WERI-Rb-1 (cell line): Measurements from ENCODE around the gene APOBR.

ENCODE experiments used
- DNase-seq: peaks from one replicate; pipeline ENCODE4 v3.0.0-alpha.2; 2020
- H3K27ac ChIP-seq: fragments of 250-450 bp; sonication (Bioruptor Pico); 2 replicates; pipeline ENCODE4 v1.5.1; 2020; ENCODE audit warnings: mild to moderate bottlenecking, moderate library complexity
- H3K27me3 ChIP-seq: fragments of 250-450 bp; sonication (Bioruptor Pico); 2 replicates; pipeline ENCODE4 v1.5.1; 2021; ENCODE audit warnings: mild to moderate bottlenecking, low read depth, moderate library complexity; ENCODE audit not compliant: insufficient read depth, severe bottlenecking
- H3K36me3 ChIP-seq: fragments of 250-450 bp; sonication (Bioruptor Pico); 2 replicates; pipeline ENCODE4 v1.5.1; 2020; ENCODE audit warnings: mild to moderate bottlenecking, moderate library complexity
- H3K4me3 ChIP-seq: 2 replicates; pipeline ENCODE4 v1.5.1; 2011; ENCODE audit warnings: low read depth, mild to moderate bottlenecking, control low read depth, low read length
- H3K9me3 ChIP-seq: fragments of 250-450 bp; sonication (Bioruptor Pico); 2 replicates; pipeline ENCODE4 v1.5.1; 2021; ENCODE audit warnings: mild to moderate bottlenecking, moderate library complexity; ENCODE audit not compliant: severe bottlenecking
- TF ChIP-seq, protein P1 (sequence below): IDR thresholded peaks from 2 replicates; pipeline ENCODE4 v1.5.1; 2011; ENCODE audit warnings: low read depth, mild to moderate bottlenecking, control low read depth, inconsistent platforms, low read length

Gene APOBR

DNA sequence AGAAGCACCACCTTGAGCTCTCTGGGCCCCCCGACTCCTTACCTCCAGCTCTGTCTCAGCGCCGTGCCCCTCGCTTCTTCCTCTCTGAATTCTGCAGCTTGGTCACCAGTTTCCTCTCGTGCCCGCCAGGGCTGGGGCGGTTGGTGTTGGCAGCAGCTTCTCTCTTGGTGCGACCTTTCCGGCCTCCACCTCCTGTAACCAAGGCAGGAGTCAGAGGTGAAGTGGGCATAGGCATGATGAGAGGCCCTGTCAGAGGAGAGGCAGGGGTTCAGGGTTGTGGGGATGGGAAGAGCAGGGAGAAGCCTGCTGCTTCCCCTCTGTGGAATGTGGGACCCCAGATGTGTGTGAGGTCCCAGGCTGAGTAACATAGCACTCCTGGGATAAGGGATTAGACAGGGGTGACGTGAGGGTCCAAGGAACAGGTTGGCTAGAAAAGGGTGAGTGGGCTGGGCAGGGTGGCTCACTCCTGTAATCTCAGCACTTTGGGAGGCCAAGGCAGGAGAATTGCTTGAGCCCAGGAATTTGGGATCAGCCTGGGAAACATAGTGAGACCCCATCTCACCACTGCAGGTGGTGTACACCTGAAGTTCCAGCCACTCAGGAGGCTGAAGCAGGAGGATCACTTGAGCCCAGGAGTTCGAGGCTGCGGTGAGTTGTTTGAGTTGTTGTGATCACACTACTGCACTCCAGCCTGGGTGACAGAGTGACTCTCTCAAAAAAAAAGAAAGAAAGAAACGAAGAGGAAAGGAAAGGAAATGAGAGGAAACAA, 43.7 kb downstream of the APOBR start:
- no peaks in the 10 kb centered on the region for H3K27me3 ChIP-seq
- no peak overlapping the region for H3K27ac ChIP-seq
- no peak overlapping the region for H3K4me3 ChIP-seq
- no peaks in the 10 kb centered on the region for H3K36me3 ChIP-seq
- H3K9me3 ChIP-seq: no peaks in the 10 kb centered on the region
- DNase-seq: no peak
- TF ChIP-seq, protein P1, sequence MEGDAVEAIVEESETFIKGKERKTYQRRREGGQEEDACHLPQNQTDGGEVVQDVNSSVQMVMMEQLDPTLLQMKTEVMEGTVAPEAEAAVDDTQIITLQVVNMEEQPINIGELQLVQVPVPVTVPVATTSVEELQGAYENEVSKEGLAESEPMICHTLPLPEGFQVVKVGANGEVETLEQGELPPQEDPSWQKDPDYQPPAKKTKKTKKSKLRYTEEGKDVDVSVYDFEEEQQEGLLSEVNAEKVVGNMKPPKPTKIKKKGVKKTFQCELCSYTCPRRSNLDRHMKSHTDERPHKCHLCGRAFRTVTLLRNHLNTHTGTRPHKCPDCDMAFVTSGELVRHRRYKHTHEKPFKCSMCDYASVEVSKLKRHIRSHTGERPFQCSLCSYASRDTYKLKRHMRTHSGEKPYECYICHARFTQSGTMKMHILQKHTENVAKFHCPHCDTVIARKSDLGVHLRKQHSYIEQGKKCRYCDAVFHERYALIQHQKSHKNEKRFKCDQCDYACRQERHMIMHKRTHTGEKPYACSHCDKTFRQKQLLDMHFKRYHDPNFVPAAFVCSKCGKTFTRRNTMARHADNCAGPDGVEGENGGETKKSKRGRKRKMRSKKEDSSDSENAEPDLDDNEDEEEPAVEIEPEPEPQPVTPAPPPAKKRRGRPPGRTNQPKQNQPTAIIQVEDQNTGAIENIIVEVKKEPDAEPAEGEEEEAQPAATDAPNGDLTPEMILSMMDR: no peak

DNA sequence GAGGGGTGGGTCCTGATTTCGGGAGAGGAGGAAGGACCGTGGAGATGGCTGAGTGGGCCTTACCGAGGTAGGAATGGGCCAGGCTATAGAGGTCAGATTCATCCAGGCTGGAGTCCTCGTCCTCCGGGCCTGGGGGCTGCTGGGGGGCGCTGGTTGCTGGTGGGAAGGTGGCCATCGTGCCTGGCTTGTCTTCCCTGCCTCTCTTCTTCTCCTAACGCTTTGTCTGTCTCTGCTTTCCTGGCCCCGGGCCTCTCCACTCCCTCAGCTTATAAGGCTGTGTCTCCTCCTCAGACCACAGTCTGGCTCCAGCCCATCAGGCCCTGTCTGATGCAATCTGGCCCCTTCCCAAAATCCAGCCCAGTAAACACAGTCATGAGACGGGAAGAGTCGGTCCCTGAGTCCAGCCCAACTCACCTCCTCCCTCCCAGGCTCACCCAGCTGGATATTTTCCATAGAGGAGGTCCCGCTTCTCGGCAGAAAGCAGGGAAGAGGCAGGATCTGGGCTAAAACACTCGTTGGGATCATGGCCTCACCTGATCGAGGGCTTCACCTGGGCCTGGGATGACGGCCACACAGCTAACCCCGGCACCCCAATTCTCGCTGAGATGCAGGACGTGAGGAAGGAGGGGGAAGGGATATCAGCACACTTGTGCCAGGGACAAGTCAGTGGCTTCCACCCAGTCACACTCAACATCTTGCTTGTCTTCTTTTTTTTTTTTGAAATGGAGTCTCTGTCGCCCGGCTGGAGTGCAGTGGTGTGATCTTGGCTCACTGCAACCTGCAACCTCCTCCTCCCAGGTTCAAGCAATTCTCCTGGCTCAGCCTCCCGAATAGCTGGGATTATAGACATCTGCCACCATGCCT, 44.5 kb downstream of the APOBR start, which contains the start of gene NUPR1:
TSS of gene NUPR1 (minus strand) at position 242 of the 864 bp plus-strand sequence. CDS start at position 175, 67 bp downstream.
- Histone ChIP-seq H3K27me3 (no peaks in the 10 kb centered on the region), H3K27ac (no peak within 1 kb of the TSS), H3K4me3 (no peak within 1 kb of the TSS), H3K9me3 (no peaks in the 10 kb centered on the region), H3K36me3 (no peaks in the 10 kb centered on the region)
- no peak for DNase-seq
- TF ChIP-seq, protein P1: no peak

DNA sequence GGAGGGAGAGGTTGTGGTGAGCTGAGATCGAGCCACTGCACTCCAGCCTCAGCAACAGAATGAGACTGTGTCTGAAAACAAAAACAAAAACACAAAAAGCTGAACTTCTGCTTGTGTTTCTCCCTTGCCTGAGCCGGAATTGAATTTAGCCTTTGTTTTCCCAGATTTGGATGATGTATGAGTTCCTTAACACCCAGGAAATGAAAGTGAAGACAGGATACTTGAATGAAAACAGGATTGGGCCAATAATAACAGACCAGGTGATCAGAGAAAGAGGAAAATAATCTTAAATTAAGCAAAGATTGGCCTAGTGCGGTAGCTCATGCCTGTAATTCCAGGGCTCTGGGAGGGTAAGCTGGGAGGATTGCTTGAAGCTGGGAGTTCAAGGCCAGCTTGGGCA, 45.9 kb downstream of the APOBR start:
- no peaks in the 10 kb centered on the region for H3K27me3 ChIP-seq
- H3K27ac ChIP-seq: no peak overlapping the region
- H3K4me3 ChIP-seq: no peak overlapping the region
- H3K9me3 ChIP-seq: no peaks in the 10 kb centered on the region
- TF ChIP-seq, protein P1: no peak
- no peak for DNase-seq
- no peaks in the 10 kb centered on the region for H3K36me3 ChIP-seq

DNA sequence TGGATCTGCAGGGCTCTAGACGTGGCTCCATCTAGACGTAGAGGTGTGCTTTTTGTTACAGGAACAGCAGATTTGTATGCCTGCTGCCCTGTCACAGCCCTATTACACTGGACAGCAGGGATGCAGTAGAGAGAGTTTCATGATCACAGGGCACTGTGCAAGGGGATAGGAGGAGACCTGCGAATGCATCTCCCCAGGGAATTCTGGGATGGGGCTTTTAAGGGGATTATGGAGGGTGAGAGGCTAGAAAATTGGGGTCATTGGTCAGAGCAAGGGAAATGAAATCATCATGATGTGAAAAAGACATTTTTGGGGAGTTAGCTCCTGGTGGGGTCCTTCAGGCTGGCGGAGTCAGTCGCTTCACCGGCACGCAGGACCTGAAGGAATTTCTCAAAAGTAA, 48.2 kb downstream of the APOBR start:
- H3K27me3 ChIP-seq: no peaks in the 10 kb centered on the region
- H3K27ac ChIP-seq: no peak overlapping the region
- TF ChIP-seq, protein P1: no peak
- no peaks in the 10 kb centered on the region for H3K9me3 ChIP-seq
- H3K4me3 ChIP-seq: no peak overlapping the region
- DNase-seq: no peak
- H3K36me3 ChIP-seq: no peaks in the 10 kb centered on the region

DNA sequence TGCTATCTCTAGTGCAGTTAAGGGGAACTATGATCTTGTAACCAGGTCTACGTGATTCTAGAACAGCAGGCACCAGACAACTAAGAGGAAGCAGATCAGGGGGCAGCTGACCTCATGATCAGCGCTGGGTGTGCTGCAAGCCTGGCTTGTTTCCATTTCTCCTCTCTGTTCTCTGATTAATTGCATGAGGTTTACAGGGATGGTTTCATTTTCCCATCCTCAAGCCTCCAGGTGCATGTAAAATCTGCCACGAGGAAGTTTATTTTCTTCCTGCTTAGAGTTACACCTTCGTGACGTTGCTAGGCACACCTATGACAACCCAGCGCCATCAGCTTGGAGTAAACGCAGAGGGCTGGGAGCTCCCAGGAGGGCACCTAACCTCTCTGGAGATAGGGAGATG, 48.6 kb downstream of the APOBR start:
- H3K9me3 ChIP-seq: no peaks in the 10 kb centered on the region
- H3K27ac ChIP-seq: no peak overlapping the region
- TF ChIP-seq, protein P1: no peak
- no peaks in the 10 kb centered on the region for H3K36me3 ChIP-seq
- no peak overlapping the region for H3K4me3 ChIP-seq
- DNase-seq: no peak
- no peaks in the 10 kb centered on the region for H3K27me3 ChIP-seq
